NCI-H345 treated with DMSO at 0.1 percent for 48 hours (cell line): ENCODE data around the gene TM4SF18.

Experiments
- DNase-seq: peaks from one replicate; lab custom pipeline; 2025; ENCODE audit not compliant: unreplicated experiment; lab: John Stamatoyannopoulos, UW

The TM4SF18 gene

DNA sequence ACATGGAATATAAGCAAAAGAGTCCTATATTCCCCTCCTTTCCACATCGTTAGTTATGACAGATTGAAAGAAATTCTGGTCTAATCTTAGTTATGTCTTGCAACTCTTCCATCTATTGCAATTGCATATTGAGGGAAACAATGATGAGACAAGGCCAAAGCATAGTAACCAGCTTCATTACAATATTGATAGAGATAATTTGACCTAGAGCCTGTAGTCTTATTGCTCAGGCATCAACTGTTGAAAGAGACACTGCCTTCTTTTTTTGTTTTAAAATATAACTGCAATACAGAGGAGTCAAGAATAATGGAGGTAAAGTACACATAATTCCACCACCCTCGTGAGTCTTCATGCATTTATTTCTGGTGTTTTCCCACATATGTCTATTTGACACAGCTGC lies 2.0 kb downstream of the TM4SF18 start:
- no peak for DNase-seq

DNA sequence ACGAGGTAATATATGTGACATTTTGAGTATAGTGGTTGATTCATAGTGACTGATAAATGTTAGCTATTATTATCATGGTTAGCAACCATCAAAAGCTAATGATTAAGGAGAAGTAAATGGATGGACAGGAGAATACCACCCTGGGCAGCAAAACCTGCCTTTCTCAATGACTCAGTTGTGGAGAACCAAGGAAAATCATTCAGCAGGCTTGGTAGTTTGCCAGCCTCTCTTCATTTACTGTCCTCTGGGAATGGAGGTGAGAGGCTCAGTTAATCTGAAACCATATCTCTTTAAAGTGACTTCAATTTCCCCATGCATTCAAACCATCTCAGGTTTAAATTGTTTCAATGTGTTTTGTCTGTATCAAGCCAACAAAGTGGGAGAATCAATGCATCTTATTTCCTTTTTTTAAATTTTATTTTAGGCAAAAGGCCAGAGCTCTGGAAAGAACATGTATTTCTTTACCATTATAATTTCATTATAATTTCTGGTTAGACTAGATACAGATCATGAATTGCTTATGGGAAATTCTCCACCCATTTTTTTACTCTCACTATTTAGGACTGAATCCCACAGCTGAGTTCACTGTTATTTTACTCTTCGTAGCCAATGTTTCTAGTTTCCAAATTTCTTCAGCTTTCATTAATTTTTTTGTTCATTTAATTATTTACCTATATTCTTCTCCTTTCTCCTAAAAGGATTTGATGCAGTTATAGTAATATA lies 2.7 kb downstream of the TM4SF18 start:
- peak; percentile 3 for DNase-seq

GRCh38 chr3:149327156-149327555 lies 6.3 kb downstream of the TM4SF18 start:
- DNase-seq, result no peak

GRCh38 chr3:149325581-149325980 lies 7.9 kb downstream of the TM4SF18 start:
- no peak for DNase-seq

GRCh38 chr3:149324332-149324731 lies 9.1 kb downstream of the TM4SF18 start:
- no peak for DNase-seq

DNA sequence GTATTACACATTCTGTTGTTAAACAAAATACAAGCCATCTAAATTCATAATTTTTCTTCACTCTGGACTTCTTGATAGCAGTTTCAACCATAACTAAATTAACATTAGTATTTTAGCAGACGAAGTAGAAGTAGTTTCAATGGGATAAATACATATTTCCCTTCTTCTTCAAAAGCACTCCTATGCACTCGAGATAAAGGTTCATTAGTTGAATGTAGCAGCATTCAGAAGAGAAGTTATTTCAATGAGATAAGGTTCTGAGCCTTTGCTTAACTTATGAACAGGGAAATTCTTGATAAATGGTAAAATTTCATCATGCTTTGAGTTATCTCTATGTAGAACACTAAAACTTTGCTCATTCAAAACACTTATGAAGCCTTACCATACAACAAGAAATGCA lies 11.8 kb downstream of the TM4SF18 start:
- DNase-seq, result no peak

GRCh38 chr3:149321136-149321535 lies 12.3 kb downstream of the TM4SF18 start:
- no peak for DNase-seq

DNA sequence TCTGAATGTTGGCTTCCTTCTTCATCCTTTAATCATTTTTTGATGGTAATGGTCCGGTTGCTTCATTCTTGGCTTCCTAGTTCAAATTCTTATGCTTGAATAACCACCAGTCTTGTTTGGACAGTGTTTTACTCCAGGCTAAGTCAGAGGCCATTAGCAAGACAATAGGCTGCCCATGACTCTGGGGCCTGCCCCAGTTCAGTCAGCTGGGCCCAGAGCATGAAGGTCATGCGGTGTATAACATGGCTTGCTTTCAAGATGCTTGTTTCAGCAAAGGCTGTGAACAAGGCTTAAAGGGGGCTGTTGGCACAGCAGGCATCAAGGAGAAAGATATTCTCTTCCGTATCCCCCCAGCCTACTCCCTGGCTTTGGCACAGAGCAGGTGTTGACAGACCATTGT lies 13.7 kb downstream of the TM4SF18 start:
- DNase-seq, result no peak

GRCh38 chr3:149317072-149317471 lies 16.4 kb downstream of the TM4SF18 start:
- no peak for DNase-seq

- no peak for DNase-seq
Observed at GRCh38 chr3:149316437-149316836, 17.0 kb downstream of the TM4SF18 start.

GRCh38 chr3:149315694-149316093 lies 17.7 kb downstream of the TM4SF18 start:
- no peak for DNase-seq

DNA sequence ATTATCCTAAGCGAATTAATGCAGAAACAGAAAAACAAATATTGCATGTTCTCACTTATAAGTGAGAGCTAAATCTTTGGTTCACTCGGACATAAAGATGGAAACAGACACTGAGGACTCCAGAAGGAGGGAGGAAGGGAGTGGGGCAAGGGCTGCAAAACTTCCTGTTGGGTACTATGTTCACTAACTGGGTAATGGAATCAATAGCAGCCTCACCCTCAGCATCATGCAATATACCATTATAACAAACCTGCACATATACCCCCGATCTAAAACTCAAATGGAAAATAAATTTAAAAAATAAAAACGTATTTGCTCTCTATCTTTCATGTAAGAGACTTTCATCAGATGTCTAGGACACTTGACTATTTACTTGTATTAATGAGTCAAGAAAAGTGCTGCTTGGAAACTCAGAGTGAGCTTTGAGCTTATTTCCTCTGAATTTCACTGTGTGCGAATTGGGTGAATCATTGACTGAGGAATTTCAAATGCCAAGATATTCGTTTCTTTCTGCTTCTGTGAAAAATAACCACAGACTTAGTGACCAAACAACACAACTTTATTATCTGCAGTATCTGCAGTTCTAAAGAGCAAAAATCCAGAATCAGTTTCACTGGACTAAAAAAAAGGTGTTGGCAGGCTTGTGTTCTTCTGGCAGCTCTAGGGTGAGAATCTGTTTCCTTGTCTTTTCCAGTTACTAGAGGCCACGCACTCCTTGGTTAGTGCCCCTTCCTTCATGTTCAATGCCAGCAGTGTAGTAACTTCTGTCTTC lies 18.4 kb downstream of the TM4SF18 start:
- no peak for DNase-seq

DNA sequence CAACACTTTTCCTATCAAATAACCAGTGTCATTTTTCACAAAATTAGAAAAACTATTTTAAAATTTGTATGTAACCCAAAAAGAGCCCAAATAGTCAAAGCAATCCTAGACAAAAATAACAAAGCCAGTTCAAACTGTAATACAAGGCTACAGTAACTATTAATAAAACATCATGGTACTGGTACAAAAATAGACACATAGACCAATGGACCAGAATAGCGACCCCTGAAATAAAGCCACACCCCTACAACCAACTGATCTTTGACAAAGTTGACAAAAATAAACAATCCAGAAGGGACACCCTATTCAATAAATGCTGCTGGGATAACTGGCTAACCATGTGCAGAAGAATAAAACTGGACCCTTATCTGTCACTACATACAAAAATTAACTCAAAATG lies 19.9 kb downstream of the TM4SF18 start:
- no peak for DNase-seq

- no peak for DNase-seq
Observed at GRCh38 chr3:149310796-149311534, 22.5 kb downstream of the TM4SF18 start.

DNA sequence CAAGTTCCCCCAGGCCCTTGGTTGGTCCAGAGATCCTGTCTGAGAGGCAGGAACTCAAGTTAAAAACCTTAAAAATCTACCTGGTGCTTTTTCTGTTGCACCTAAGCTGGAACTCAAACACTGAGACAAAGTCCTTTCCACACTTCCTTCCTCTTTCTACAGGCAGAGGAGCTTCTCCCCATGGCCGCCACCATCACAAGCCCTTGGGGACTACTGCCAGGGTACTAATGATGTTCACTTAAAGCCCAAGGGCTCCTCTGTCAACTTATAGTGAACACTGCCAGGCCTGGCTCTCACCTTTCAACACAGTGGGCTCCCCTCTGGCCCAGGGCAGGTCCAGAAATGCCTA lies 26.0 kb downstream of the TM4SF18 start:
- DNase-seq, result no peak

GRCh38 chr3:149306751-149307434 lies 26.5 kb downstream of the TM4SF18 start:
- no peak for DNase-seq

DNA sequence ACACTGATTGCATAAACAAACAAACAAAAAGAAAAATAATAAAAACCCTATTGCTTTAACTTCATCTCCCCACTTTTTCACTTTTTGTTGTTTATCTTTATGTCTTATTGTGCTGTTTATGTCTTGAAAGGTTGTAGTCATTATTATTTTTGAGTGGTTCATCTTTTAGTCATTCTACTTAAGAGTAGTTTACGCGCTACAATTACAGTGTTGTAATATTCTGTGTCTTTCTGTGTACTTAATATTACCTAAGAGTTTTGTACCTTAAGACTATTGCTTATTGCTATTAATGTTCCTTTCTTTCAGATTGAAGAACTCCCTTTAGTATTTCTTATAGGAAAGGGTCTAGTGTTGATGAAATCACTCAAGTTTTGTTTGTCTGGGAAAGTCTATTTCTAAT lies 28.1 kb downstream of the TM4SF18 start:
- no peak for DNase-seq

DNA sequence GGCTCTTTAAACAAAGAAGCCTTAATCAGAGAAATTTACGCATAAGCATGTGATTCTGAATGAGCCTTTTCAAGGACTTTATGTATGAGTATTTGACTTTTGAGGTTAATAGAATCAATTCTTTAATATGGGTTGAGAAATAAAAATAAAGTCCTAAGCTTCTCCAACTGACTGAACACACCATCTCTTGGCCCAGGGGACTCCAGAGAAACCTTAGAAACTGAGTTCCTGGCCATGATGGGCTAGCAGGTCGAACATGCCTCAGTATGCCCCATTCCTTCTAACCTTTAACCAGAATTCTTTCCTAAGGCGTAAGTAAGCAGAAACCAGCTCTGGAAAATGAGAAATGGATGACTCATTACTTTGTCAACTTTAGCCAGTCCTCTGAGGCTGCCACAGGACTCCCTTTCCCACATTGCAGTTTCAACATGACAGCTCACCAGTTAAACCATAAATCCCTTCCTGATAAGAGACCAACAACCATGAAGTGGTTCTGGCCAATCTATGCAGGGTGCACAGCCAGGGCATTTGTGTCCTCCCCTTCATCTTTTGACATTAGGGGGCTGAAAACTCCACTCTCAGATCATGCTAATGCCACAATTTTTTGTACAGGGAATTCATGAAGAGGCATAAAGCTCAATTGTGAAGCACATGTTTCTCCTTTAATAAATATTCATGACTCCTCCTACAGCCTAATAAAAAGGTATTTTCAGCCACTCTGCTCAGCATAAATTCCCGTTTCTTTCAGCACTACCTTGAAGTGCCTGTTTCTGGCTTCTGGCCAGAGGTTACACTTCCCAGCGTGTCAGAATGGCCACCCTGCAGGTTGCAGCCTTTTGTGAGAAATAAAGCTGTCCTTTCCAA lies 33.3 kb downstream of the TM4SF18 start:
- DNase-seq, result peak; percentile 9

- DNase-seq, result no peak
Observed at GRCh38 chr3:149296972-149297371, 36.5 kb downstream of the TM4SF18 start.

GRCh38 chr3:149292666-149293065 lies 40.8 kb downstream of the TM4SF18 start:
- no peak for DNase-seq
